Measurements from ENCODE around the gene PRRG2. TPM values are rescaled to one million over a fixed set of nuclear protein-coding genes. Genes with fewer than 3 reads are reported as not detected.
"Not testable (repeated sequence)": the region's sequence is repeated elsewhere in the genome, so short reads cannot be mapped to it uniquely, and the experiment has no call there.

PRRG2 gene
- total RNA-seq, 4 donors from 2014 or later, result 13.8 to 21.2 (median 16.7) TPM

DNA sequence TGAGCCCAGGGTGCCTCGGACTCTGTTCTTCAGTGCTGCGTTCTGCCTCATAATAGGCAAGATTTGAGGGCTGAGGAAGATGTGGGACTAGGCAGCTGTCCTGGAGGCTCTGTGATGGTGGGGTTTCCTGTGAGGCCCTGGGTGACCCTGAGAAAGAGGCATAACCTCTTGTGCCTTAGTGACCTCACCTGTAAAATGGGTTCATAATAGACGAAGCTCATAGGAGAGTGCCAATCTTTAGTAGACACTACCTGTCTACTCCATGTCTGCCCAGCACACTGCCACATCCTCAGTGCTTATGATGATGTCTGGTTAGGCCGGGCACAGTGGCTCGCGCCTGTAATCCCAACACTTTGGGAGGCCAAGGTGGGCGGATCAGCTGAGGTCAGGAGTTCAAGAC, 35.4 kb downstream of the PRRG2 start:
- H3K4me1 ChIP-seq, result peaks cover 22% of the 10 kb centered on the region
- TF ChIP-seq POLR2AphosphoS5 (IDR thresholded peaks at IDR 0.05), result no peak
- TF ChIP-seq CTCF (IDR thresholded peaks at IDR 0.05), result no peak
- TF ChIP-seq POLR2A (IDR thresholded peaks at IDR 0.05), result no peak
- no peak for TF ChIP-seq EP300 (IDR thresholded peaks at IDR 0.05)
- DNase-seq (ENCODE audit: low spot score in 2 of 2), result no peak
- H3K27ac ChIP-seq, result no peak overlapping the region
- peaks cover 71% of the 10 kb centered on the region for H3K36me3 ChIP-seq
- H3K27me3 ChIP-seq, result no peaks in the 10 kb centered on the region
- 100% methylated on average over 4 of the region's 7 CpGs for WGBS
- no peaks in the 10 kb centered on the region for H3K9me3 ChIP-seq
- no peak overlapping the region for H3K4me3 ChIP-seq

DNA sequence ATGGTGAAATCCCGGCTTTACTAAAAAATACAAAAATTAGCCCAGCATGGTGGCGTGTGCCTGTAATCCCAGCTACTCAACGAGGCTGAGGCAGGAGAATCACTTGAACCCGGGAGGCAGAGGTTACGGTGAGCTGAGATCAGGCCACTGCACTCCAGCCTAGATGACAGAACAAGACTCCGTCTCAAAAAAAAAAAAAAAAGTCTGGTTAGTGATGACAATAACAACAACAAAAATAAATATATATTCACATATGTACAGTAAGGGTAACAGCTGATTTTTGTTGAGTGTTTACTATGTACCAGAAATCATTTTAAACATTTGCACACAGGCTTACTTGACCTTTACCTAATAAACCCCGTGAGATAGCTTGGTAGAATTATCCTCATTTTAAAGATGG, 35.8 kb downstream of the PRRG2 start:
- Histone ChIP-seq H3K36me3 (peaks cover 75% of the 10 kb centered on the region), H3K27ac (no peak overlapping the region), H3K27me3 (no peaks in the 10 kb centered on the region), H3K4me1 (peaks cover 21% of the 10 kb centered on the region), H3K4me3 (no peak overlapping the region), H3K9me3 (no peaks in the 10 kb centered on the region)
- no peak for TF ChIP-seq EP300 (IDR thresholded peaks at IDR 0.05)
- no peak for TF ChIP-seq CTCF (IDR thresholded peaks at IDR 0.05)
- no peak for TF ChIP-seq POLR2AphosphoS5 (IDR thresholded peaks at IDR 0.05)
- no peak for TF ChIP-seq POLR2A (IDR thresholded peaks at IDR 0.05)
- DNase-seq (ENCODE audit: low spot score in 2 of 2), result no peak
- WGBS, result 96% methylated on average over 7 of the region's 7 CpGs

GRCh38 chr19:49617860-49618259, 36.7 kb downstream of the PRRG2 start:
- not testable (repeated sequence) for H3K9me3 ChIP-seq; H3K4me3 ChIP-seq; DNase-seq (ENCODE audit: low spot score in 2 of 2); H3K27ac ChIP-seq; H3K27me3 ChIP-seq
- Histone ChIP-seq H3K4me1 (peaks cover 12% of the 10 kb centered on the region), H3K36me3 (peaks cover 79% of the 10 kb centered on the region)
- 90% methylated on average over 13 of the region's 13 CpGs for WGBS

- Histone ChIP-seq H3K4me1 (peaks cover 3% of the 10 kb centered on the region), H3K27ac (no peak overlapping the region), H3K9me3 (no peaks in the 10 kb centered on the region), H3K27me3 (no peaks in the 10 kb centered on the region), H3K36me3 (peaks cover 59% of the 10 kb centered on the region), H3K4me3 (no peak overlapping the region)
- TF ChIP-seq EP300 (IDR thresholded peaks at IDR 0.05), result no peak
- no peak for TF ChIP-seq POLR2AphosphoS5 (IDR thresholded peaks at IDR 0.05)
- TF ChIP-seq CTCF (IDR thresholded peaks at IDR 0.05), result no peak
- TF ChIP-seq POLR2A (IDR thresholded peaks at IDR 0.05), result no peak
- no peak for DNase-seq (ENCODE audit: low spot score in 2 of 2)
- 81% methylated on average over 23 of the region's 27 CpGs for WGBS
Measured at GRCh38 chr19:49624967-49625910, 44.1 kb downstream of the PRRG2 start.

GRCh38 chr19:49626226-49626625, 45.1 kb downstream of the PRRG2 start:
- no peak for TF ChIP-seq EP300 (IDR thresholded peaks at IDR 0.05)
- no peak for TF ChIP-seq POLR2A (IDR thresholded peaks at IDR 0.05)
- TF ChIP-seq CTCF (IDR thresholded peaks at IDR 0.05), result no peak
- TF ChIP-seq POLR2AphosphoS5 (IDR thresholded peaks at IDR 0.05), result no peak
- Histone ChIP-seq H3K27me3 (no peaks in the 10 kb centered on the region), H3K27ac (no peak overlapping the region), H3K9me3 (no peaks in the 10 kb centered on the region), H3K4me3 (no peak overlapping the region), H3K4me1 (peaks cover 13% of the 10 kb centered on the region), H3K36me3 (peaks cover 49% of the 10 kb centered on the region)
- 84% methylated on average over 10 of the region's 11 CpGs for WGBS
- no peak for DNase-seq (ENCODE audit: low spot score in 2 of 2)
